GM06990 (cell line): ENCODE results near the gene SLC25A25.

Experiments used
- DNase-seq: peaks from one replicate; pipeline ENCODE4 v3.0.0-alpha.2; 2011; ENCODE audit not compliant: insufficient read length; ENCODE audit errors: extremely low read depth
- H3K27me3 ChIP-seq: replicated peaks from 2 replicates; pipeline ENCODE4 v1.6.0; 2011; ENCODE audit warnings: low read length; ENCODE audit not compliant: control insufficient read depth, insufficient read depth
- H3K36me3 ChIP-seq: 2 replicates; pipeline ENCODE4 v1.5.1; 2011; ENCODE audit warnings: low read length; ENCODE audit not compliant: control insufficient read depth, insufficient read depth
- H3K4me3 ChIP-seq: replicated peaks from 2 replicates; pipeline ENCODE4 v1.5.1; 2011; ENCODE audit warnings: low read depth, mild to moderate bottlenecking, control low read depth, low read length
- CTCF ChIP-seq: IDR thresholded peaks from 2 replicates; pipeline ENCODE4 v1.5.1; 2011; ENCODE audit warnings: low read length, control low read depth, mild to moderate bottlenecking, inconsistent platforms; ENCODE audit not compliant: insufficient read depth, poor library complexity, severe bottlenecking

The SLC25A25 gene

GRCh38 chr9:128098297-128099230, 30.5 kb downstream of the SLC25A25 start:
- DNase-seq, result no peak
- no peak for TF ChIP-seq CTCF
- H3K27me3 ChIP-seq, result no peaks in the 10 kb centered on the region
- no peak overlapping the region for H3K4me3 ChIP-seq
- peaks cover 21% of the 10 kb centered on the region for H3K36me3 ChIP-seq

DNA sequence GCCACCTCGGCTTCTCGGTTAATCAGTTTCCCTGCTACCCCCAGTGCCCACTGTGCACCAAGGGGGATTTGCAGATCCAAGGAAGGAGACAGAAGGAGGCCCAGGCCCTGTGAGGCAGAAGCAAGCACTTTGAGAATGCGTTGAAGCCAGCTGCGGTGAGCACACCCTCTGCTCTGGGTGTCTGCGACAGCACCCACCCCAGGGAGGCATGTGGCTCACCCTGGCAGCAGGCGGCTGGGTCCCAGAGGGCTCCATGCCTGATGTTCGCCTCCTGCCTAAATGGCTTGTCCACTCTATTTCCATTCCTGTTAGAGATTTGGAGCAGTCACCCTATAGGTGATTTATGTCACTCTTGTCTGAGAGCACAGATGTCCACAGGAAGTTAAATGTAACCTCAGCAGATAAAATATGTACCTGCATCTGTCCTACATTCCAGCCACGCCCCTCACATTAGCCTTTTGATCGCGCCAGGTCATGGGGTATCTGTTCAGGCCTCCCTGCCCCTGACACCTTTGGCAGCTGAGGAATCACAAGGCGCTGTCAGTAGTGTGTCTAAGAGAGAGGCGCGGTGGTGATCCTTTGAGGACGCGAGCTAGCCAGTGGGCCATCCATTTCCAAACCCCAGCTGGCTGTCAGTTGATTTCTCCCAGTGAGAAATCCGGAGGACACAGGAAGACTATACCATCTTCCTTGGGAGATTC, 31.3 kb downstream of the SLC25A25 start:
- Histone ChIP-seq H3K4me3 (no peak overlapping the region), H3K27me3 (no peaks in the 10 kb centered on the region), H3K36me3 (peaks cover 27% of the 10 kb centered on the region)
- no peak for TF ChIP-seq CTCF
- DNase-seq, result no peak

DNA sequence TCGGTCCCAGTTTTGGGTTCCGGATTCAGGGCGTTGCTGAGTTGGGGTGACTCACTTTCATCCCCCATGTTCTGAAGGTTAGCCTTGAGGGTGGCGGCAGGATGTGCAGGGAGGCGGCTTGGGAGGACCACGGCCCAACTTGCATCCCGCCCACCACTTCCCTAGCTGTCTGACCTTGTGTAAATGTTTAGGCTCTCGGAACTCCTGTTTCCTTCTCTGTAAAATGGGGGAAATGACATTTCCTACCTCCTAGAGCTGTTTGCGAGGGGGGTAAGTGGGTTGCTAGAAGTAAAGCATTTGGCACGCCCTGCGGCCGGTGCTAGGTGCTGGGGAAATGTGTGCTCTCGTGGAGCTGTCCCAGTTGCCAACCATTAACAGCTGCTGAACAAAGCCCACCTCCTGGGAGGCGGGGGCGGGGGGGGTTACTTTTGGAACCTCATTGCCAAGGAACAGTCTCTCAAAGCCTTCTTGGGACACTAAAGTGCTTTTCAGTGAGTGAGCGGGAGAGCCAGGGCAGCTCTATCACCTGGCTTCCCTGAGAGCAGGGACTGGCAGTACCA, 32.0 kb downstream of the SLC25A25 start:
- TF ChIP-seq CTCF, result no peak
- Histone ChIP-seq H3K27me3 (no peaks in the 10 kb centered on the region), H3K4me3 (no peak overlapping the region), H3K36me3 (peaks cover 27% of the 10 kb centered on the region)
- no peak for DNase-seq

DNA sequence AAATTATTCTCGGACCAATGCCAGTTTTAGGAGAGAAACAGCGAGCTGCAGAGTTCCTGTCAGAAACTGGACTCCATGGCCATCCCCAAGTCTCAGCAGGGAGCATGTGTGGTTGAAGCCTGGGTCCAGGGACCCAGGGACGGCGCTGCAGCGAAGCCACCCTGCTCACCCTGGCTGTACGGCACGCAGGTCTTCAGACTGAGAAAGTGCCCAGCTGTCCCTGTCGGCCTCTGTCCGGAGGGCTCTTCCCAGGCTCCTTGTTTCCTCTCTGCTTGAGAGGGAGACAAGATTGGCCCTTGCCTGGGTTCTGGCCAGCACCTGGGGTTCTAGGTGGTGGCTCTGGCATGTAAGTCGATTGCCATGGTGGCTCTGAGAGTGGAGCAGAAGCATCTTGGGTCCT, 32.5 kb downstream of the SLC25A25 start:
- no peaks in the 10 kb centered on the region for H3K27me3 ChIP-seq
- no peak for TF ChIP-seq CTCF
- no peak for DNase-seq
- H3K36me3 ChIP-seq, result peaks cover 29% of the 10 kb centered on the region
- H3K4me3 ChIP-seq, result no peak overlapping the region

GRCh38 chr9:128101231-128101661, 33.2 kb downstream of the SLC25A25 start:
- H3K36me3 ChIP-seq, result peaks cover 35% of the 10 kb centered on the region
- H3K27me3 ChIP-seq, result no peaks in the 10 kb centered on the region
- no peak for TF ChIP-seq CTCF
- no peak overlapping the region for H3K4me3 ChIP-seq
- DNase-seq, result no peak
